NB4 (cell line): ENCODE measurements around the gene TMEM239.

Experiments used
- CTCF ChIP-seq: IDR thresholded peaks from one replicate; pipeline ENCODE4 v1.5.1; 2012; ENCODE audit warnings: low read depth, low read length
- MAX ChIP-seq: IDR thresholded peaks from 2 replicates; pipeline ENCODE4 v1.6.1; 2011; ENCODE audit warnings: low read depth, low read length
- MYC ChIP-seq: IDR thresholded peaks from 2 replicates; pipeline ENCODE4 v1.6.1; 2011; ENCODE audit warnings: low read depth, low read length
- POLR2A ChIP-seq: IDR thresholded peaks from 2 replicates; pipeline ENCODE4 v1.6.1; 2011; ENCODE audit warnings: mild to moderate bottlenecking; ENCODE audit not compliant: insufficient read length; ENCODE audit errors: extremely low read depth

GRCh38 chr20:2820896-2821869 is 5.0 kb downstream of the TMEM239 start:
- TF ChIP-seq CTCF: no peak
- no peak for TF ChIP-seq POLR2A
- TF ChIP-seq MYC: no peak
- no peak for TF ChIP-seq MAX
